LNCaP clone FGC (cell line): ENCODE measurements around the gene CD58.

Experiments
- DNase-seq: peaks from one replicate; pipeline ENCODE4 v3.0.0-alpha.2; 2011; ENCODE audit warnings: low read depth
- H3K4me3 ChIP-seq: 2 replicates; pipeline ENCODE4 v1.5.1; 2011; ENCODE audit warnings: mild to moderate bottlenecking, low read depth, low read length, control low read depth
- CTCF ChIP-seq: IDR thresholded peaks from 2 replicates; pipeline ENCODE4 v1.5.1; 2012; ENCODE audit warnings: mild to moderate bottlenecking; ENCODE audit not compliant: control insufficient read depth, insufficient read depth; ENCODE audit errors: extremely low read depth

CD58 gene

GRCh38 chr1:116498789-116499628 lies 71.8 kb downstream of the CD58 start:
- DNase-seq = peak; percentile 26
- no peak overlapping the region for H3K4me3 ChIP-seq
- TF ChIP-seq CTCF = peak; percentile 89

- DNase-seq = no peak
- no peak overlapping the region for H3K4me3 ChIP-seq
- no peak for TF ChIP-seq CTCF
Measured at GRCh38 chr1:116497656-116498055, 73.2 kb downstream of the CD58 start.

- H3K4me3 ChIP-seq = no peak overlapping the region
- TF ChIP-seq CTCF = no peak
- DNase-seq = no peak
Measured at GRCh38 chr1:116496898-116497297, 73.9 kb downstream of the CD58 start.

- no peak for TF ChIP-seq CTCF
- no peak overlapping the region for H3K4me3 ChIP-seq
- DNase-seq = no peak
Measured at GRCh38 chr1:116496380-116496779, 74.4 kb downstream of the CD58 start.

- TF ChIP-seq CTCF = no peak
- H3K4me3 ChIP-seq = no peak overlapping the region
- no peak for DNase-seq
Measured at GRCh38 chr1:116495535-116495934, 75.3 kb downstream of the CD58 start.

GRCh38 chr1:116494745-116495144 lies 76.1 kb downstream of the CD58 start:
- no peak for TF ChIP-seq CTCF
- DNase-seq = no peak
- H3K4me3 ChIP-seq = no peak overlapping the region

GRCh38 chr1:116494353-116494692 lies 76.5 kb downstream of the CD58 start:
- H3K4me3 ChIP-seq = no peak overlapping the region
- TF ChIP-seq CTCF = no peak
- DNase-seq = no peak
